DOHH2 (cell line): ENCODE results near the gene BRMS1L.

Source experiments
- EZH2phosphoT487 ChIP-seq: fragments of 200-600 bp; sonication (generic); IDR thresholded peaks from 2 replicates; pipeline ENCODE4 v1.6.1; 2017; ENCODE audit warnings: borderline replicate concordance, mild to moderate bottlenecking, antibody characterized with exemption, low read length, moderate library complexity, mixed read lengths
- TF ChIP-seq, protein P1 (sequence below): fragments of 200-600 bp; sonication (generic); IDR thresholded peaks from one replicate; pipeline ENCODE4 v1.5.1; 2014; ENCODE audit warnings: antibody characterized with exemption, mild to moderate bottlenecking, low read depth, low read length; ENCODE audit not compliant: poor library complexity, severe bottlenecking

DNA sequence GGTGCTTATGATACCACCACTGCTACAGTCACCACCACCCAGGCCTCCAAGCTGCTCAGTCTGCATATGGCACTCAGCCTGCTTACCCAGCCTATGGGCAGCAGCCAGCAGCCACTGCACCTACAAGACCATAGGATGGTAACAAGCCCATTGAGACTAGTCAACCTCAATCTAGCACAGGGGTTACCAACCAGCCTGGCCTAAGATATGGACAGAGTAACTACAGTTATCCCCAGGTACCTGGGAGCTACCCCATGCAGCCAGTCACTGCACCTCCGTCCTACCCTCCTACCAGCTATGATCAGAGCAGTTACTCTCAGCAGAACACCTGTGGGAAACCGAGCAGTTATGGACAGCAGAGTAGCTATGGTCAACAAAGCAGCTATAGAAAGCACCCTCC, 55.1 kb downstream of the BRMS1L start:
- TF ChIP-seq EZH2phosphoT487: no peak
- TF ChIP-seq, protein P1, sequence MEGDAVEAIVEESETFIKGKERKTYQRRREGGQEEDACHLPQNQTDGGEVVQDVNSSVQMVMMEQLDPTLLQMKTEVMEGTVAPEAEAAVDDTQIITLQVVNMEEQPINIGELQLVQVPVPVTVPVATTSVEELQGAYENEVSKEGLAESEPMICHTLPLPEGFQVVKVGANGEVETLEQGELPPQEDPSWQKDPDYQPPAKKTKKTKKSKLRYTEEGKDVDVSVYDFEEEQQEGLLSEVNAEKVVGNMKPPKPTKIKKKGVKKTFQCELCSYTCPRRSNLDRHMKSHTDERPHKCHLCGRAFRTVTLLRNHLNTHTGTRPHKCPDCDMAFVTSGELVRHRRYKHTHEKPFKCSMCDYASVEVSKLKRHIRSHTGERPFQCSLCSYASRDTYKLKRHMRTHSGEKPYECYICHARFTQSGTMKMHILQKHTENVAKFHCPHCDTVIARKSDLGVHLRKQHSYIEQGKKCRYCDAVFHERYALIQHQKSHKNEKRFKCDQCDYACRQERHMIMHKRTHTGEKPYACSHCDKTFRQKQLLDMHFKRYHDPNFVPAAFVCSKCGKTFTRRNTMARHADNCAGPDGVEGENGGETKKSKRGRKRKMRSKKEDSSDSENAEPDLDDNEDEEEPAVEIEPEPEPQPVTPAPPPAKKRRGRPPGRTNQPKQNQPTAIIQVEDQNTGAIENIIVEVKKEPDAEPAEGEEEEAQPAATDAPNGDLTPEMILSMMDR: no peak
